Stimulated activated CD4-positive, alpha-beta T cell treated with anti-CD3 and anti-CD28 coated beads, TNF-alpha, amount 100 ng/mL, for 48 hours (primary cell): Measurements from ENCODE around the gene ZNF234.
A peak's percentile ranks its signal among the peaks of the same experiment; 100 is the strongest.
"Not testable (repeated sequence)": the region's sequence is repeated elsewhere in the genome, so short reads cannot be mapped to it uniquely, and the experiment has no call there.

Source experiments
- DNase-seq, 3 donors: peaks; one replicate each; pipeline ENCODE4 v3.0.0-alpha.2; 2020; ENCODE audit warnings: low read depth in 3 of 3

ZNF234 gene

DNA sequence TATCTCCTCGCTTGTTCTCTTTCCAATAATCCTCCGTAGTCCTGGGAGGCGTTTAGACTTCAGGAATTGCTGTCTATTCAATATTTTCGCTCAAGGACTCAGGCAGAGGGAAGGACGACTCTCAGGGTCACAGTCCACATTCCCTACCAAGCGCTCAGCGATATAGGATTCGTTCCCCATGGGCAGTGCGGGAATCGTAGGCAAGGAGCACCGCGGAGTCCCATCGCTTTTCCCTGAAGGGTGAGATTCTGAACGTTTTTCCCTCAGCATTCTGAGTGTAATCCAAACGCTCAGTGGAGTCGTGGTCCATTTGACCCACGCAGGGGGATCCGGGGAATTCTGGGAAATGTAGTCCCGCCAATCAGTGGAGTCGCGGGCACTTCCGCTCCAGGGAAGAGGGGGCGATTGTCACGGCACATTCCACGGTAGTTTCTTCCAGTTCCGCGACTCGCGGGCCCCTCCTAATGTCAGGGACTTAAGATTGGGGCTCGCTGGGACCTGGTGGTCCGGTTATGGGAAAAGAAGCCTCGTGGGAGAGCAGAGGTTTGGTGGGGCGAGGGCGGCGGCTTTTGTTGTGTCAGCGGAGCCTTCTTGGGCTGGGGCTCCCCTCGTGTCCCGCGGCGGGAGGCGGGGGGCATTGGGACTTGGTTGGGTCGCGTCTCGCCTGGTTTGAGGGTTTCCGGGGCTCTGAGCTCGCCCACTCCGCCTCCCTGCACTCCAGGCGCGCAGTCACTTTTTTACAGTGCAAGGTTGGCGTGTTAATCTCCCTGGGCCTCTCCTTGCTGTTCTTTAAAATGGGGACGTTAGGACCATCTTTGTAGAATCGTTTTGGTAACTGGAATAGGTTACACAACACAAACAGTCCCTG, at the start of gene ZNF234:
Gene ZNF234 (plus strand): TSS at position 364 of the 868 bp plus-strand sequence. CDS start 3,079 bp downstream, outside the sequence.
- peak; percentile 44 to 65 (median 50) for DNase-seq

DNA sequence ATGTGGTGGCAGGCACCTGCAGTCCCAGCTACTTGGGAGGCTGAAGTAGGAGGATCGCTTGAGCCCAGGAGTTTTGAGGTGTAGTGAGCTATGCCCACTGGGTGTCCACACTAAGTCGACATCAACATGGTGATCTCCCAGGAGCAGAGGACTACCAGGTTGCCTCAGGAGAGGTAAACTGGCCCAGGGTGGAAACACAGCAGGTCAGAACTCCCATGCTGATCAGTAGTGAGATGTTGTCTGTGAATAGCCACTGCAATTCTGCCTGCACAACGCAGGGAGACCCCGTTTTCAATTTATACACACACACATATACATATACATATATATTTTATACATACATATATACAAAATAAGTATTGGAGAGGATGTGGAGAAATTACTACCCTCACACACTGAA, 49.2 kb upstream of the ZNF234 start:
- no peak for DNase-seq

DNA sequence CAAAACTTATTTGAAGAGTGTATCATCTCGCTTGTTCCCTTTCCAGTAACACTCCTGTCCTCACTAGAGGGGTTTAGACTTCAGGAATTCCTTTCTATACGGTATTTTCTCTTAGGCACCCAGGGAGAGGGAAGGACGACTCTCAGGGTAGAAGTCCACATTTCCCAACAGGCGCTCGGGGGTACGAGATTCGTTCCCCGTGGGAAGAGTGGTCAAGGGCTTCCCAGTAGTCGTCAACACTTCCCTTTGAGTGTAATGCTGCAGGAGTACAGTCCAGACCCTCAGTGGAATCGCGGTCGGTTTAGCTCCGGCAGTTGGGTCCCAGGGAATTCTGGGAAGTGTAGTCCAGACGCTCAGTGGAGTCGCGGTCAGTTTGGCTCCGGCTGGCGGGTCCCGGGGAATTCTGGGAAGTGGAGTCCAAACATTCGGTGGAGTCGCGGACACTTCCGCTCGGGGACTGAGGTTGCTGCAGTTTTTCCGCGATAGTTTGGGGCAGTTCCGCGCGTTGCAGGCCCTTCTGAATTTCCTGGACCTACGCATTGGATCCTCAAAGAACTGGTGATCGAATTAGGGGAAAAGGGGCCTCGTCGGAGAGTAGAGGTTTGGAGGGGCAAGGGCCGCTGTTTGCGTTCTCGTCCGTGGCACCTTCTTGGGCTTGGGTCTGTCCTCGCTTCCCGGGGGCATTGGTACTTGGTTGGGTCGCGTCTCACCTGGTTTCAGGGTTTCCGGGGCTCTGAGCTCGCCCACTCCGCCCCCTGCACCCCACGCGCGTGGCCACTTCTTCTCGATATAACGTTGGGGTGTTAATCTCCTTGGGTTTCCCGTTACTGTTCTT, 47.2 kb upstream of the ZNF234 start, which contains the start of gene ZNF224:
Gene ZNF224 (plus strand): TSS at position 431 of the 835 bp plus-strand sequence. CDS start 3,513 bp downstream, outside the sequence.
- peak; percentile 73 to 77 (median 77) for DNase-seq

DNA sequence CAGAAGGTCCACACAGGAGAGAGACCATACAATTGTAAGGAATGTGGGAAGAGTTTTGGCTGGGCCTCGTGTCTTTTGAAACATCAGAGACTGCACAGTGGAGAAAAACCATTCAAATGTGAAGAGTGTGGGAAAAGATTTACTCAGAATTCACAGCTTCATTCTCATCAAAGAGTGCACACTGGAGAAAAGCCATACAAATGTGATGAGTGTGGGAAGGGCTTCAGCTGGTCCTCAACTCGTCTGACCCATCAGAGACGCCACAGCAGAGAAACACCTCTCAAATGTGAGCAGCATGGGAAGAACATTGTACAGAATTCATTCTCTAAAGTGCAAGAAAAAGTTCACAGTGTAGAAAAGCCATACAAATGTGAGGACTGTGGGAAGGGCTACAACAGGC, 33.6 kb upstream of the ZNF234 start:
- DNase-seq = no peak

DNA sequence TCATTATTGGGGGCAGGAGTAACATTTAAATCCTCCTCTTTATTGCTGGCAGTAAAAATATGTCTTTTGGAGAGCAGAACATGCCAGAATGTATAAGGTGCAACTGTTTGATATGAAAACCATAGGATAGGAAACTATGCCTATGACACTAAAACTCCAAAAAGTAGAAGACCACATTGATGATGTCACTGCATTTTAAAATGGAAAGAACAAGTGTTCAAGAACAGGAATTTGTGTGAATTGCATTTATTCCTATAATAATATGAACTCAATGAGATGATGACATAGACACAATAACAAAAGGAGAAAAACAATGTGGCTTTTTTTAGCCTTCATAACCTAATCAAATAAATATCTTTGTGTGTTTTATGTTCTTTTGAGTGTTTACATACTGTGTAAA, 31.9 kb upstream of the ZNF234 start:
- DNase-seq = no peak

DNA sequence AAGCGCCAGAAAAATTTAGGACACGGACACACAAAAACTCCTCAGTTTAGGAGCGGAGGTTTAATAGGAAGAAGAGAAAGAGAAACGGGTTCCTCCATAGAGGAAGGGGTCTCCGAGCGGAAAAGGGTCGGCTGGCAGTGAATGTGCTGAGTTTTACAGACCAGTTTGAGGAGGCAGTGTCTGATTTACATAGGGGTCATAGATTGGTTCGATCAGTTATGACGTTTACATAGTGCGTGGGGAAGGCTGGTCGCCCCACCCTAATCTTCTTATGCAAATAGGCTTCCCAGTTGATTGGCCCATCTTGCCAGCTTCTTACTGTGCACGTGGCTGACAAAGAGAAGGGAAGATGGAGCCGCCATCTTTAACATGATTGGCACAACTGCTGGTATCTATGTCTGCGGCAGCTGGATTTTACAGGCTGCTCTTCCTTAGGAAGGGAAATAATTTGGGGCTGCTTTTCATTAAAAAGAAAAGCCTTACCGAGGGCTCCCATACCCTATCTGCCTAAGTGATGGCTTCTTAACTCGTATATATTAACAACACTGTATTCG, 29.4 kb upstream of the ZNF234 start:
- no peak for DNase-seq

DNA sequence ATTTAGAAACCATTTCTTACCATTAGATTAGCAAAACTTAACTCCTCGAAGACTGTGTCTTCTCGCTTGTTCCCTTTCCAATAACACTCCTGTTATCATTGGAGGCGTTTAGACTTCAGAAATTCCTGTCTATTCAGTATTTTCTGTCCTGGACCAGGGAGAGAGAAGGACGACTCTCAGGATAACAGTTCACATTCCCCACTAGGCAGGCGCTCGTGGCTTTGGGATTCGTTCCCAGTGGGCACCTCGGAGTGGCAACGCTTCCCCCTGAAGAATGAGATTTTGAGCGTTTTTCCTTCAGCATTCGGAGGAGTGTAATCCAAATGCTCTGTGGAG, 28.6 kb upstream of the ZNF234 start:
- DNase-seq = no peak

DNA sequence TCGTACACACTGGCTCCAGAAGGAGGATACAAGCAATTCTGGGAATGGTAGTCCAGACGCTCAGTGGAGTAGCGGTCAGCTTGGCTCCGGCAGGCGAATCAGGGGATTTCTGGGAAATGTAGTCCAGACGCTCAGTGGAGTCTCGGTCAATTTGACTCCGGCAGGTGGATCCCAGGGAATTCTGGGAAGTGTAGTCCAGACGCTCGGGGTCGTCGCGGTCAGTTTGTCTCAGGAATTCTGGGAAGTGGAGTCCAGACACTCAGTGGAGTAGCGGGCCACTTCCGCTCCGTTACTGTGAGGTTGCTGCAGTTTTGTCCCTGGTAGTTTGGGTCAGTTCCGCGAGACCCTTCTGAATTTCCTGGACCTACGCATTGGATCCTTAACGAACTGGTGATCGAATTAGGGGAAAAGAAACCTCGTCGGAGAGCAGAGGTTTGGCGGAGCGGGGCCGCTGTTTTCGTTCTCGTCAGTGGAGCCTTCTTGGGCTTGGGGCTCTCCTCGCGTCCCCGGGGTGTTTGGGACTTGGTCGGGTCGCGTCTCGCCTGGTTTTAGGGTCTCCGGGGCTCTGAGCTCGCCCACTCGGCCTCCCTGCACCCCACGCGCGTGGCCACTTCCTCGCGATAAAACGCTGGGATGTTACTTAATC, 28.1 kb upstream of the ZNF234 start, which contains the start of gene ZNF225:
Gene ZNF225 (plus strand): TSS at position 262 of the 646 bp plus-strand sequence. CDS start 2,429 bp downstream, outside the sequence.
- peak; percentile 73 to 82 (median 73) for DNase-seq

DNA sequence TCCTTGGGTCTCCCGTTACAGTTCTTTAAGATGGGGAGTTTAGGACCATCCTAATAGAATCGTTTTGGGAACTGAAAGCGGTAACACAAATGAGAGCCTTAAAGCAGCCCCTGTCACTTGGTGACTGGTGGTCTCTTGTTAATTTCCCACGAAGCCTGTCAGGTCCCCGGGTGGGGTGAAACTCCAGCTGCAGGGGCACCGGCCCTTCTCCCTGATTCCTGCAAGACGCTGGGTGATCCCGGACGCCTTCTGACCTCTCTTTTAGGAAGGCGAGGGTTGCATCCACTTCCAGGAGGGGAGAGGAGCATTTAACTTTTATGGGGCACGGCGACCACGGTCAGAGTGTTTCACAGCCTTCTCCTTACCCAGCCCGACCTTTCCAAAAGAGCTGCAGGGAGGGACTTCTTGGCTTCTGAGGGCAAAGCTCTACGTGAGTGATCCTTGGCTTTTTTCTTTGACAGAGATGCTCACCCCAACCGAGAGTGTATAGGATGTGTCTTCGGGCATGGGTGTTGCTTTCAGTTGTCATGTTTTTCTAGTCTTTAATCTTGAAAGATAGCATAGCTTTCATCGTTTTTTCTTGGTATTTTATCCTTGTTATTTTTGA, 27.5 kb upstream of the ZNF234 start:
- no peak for DNase-seq

DNA sequence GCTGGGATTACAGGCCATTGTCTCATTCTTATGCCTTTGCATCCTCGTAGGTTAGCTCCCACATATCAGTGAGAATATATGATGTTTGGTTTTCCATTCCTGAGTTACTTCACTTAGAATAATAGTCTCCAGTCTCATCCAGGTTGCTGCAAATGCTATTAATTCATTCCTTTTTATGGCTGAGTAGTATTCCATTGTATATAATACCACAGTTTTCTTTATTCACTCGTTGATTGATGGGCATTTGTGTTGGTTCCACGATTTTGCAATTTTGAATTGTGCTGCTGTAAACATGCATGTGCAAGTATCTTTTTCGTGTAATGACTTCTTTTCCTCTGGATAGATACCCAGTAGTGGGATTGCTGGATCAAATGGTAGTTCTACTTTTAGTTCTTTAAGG, 20.2 kb upstream of the ZNF234 start:
- not testable (repeated sequence) for DNase-seq

DNA sequence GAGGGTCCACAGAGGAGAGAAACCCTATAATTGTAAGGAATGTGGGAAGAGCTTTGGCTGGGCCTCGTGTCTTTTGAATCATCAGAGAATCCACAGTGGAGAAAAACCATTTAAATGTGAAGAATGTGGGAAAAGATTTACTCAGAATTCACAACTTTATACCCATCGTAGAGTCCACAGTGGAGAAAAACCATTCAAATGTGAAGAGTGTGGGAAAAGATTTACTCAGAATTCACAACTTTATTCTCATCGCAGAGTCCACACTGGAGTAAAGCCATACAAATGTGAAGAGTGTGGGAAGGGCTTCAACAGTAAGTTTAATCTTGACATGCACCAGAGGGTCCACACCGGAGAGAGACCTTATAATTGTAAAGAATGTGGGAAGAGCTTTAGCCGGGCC, 9.4 kb upstream of the ZNF234 start:
- no peak for DNase-seq

DNA sequence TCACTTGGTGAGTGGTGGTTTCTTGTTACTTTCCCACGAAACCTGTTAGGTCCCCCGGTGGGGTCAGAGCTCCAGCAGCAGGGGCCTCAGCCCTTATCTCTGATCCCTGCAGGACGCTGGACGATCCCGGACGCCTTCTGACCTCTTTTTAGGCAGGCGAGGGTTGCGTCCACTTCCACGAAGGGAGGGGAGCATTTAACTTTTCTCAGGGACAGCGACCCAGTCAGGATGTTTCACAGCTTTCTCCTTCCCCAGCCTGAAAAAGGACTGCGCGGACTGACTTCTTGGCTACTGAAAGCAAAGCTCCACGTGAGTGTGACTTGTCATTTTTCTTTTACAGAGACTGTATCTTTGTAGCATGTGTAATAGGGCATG, 692 bp downstream of the ZNF234 start:
- no peak for DNase-seq

DNA sequence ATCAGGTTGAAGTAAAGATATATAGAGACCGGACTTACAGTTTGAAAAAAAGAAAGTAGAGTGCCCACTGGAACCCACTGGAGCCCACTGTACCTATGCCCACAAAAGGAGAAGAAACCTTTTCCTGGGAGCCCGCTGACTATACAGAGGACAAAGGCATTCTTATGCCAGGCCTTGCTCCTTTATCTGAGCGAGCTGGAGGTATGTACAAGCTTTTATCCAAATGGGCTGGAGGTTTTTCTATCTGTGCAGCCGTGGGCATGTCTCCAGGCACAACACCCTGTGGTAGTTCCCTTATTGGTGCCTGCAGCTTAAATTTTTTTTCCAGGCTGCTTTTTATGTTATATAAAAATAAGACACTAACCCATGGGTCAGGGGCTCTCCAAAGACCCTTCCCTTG, 8.4 kb downstream of the ZNF234 start:
- no peak for DNase-seq

DNA sequence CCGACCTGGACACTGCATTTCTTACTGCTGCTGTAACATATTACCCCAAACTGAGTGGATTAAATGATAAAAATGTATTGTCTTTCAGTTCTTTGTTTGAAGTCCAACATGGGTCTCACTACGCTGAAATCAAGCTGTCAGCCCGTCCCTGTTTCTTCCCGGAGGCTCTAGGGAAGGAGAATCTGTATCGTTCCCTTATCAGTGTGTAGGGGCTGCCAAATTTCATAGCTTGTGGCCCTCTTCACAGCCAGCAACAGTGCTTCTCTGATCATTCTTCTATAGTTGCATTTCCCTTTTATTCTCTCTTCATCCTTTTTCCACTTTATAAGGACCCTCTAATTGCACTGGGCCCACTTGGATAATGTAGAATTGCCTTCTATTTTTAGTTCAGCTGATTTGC, 10.1 kb downstream of the ZNF234 start:
- no peak for DNase-seq

DNA sequence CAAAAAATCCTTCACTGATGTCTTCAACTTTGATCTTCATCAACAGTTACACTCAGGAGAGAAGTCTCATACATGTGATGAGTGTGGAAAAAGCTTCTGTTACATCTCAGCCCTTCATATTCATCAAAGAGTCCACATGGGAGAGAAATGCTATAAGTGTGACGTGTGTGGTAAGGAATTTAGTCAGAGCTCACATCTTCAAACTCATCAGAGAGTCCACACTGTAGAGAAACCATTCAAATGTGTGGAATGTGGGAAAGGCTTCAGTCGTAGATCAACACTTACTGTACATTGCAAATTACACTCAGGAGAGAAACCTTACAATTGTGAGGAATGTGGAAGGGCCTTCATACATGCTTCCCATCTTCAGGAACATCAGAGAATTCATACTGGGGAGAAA, 15.1 kb downstream of the ZNF234 start:
- no peak for DNase-seq

DNA sequence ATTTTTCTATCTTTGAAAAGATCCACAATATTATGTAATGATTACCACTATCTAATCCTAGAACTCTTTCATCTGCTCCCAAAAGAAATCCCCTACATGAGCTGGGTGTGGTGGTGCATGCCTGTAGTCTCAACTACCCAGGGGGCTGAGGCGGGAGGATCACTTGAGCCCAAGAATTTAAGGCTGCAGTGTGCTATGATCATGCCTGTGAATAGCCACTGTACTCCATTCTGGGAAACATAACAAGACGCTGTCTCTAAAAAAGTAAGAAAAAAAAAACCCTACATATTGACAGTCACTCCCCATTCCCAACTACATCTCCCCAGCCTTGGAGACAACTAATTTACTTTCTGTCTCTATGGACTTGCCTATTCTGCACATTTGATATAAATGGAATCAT, 22.4 kb downstream of the ZNF234 start:
- DNase-seq = no peak

DNA sequence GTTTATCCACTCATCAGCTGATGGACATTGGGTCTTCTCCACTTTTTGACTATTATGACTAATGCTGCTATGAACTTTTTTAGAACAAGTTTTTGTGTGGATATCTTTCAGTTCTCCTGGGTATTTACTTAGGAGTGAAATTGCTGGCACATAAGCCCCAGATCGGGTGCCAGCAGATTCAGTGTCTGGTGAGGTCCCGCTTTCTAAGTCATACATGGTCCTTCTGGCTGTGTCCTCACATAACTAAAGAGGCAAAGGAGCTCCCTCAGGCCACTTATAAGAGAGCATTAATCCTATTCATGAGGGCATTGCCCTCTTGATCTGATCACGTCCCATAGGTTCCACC, 22.9 kb downstream of the ZNF234 start:
- DNase-seq = no peak

DNA sequence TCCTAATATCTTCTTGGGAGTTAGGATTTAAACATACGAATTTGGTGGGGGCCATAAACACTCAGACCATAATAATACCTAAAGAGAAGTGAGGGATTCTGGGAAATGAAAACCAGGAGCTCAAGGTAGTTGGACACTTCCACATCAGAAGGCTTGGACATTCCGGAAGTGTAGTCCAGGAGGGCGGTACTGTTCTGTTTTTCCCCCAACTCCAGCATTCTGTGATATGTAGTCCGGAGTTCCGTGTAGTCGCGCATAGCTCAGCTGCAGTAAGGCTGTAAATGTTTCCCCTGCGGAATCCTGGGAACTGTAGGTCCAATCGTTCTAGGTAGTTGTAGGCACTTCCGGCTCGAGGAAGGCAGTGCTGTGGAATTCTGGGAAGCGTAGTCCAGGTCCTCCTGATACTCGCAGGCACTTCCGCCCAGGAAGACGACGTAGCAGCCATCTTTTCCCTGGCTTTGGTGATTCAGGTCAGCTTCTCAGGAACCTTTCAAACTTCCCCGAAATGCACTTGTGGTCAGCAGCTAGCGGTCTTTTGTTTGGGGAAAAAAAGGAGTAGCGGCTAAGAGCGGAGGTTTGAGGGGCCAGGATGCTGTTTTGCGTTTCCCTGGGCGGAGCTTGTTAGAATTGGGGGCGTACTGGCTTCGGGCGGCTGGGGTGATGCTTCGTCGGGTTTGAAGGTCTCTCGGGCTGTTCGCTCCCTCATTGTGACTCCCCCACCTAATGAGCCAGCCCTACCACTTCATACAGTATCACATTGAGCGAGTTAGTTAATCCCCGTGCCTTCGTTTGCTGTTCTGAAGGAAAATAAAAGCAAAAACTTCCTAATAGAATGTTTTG, 23.5 kb downstream of the ZNF234 start, which contains the start of gene ZNF226:
Gene ZNF226 (plus strand): TSS at position 428 of the 840 bp plus-strand sequence. CDS start 4,981 bp downstream, outside the sequence.
- peak; percentile 72 to 79 (median 72) for DNase-seq

DNA sequence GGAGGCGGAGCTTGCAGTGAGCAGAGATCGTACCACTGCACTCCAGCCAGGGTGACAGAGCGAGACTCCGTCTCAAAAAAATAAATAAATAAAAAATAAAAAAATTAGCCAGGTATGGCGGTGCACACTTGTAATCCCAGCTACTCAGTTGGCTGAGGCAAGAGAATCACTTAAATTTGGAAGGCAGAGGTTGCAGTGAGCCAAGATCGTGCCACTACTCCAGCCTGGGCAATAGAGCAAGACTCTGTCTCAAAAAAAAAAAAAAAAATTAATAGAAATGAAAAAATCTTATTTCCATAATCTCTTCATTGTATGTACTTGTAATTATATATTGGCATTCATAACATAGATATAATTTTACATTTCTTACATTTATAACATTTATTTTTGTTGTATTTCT, 29.3 kb downstream of the ZNF234 start:
- not testable (repeated sequence) for DNase-seq

DNA sequence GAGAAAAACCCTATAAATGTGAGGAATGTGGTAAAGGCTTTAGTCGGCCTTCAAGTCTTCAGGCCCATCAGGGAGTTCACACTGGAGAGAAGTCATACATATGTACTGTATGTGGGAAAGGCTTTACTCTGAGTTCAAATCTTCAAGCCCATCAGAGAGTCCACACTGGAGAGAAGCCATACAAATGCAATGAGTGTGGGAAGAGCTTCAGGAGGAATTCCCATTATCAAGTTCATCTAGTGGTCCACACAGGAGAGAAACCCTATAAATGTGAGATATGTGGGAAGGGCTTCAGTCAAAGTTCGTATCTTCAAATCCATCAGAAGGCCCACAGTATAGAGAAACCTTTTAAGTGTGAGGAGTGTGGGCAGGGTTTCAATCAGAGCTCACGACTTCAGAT, 35.2 kb downstream of the ZNF234 start:
- no peak for DNase-seq
